K562 (cell line): Measurements from ENCODE around the gene HTT-AS. TPM values are rescaled to one million over a fixed set of nuclear protein-coding genes. Genes with fewer than 3 reads are reported as not detected.

Experiments used
- ATAC-seq: fragments of 200-7000 bp; cut with Tn5 transposase; 3 replicates; pipeline ENCODE4 v1.9.1; 2020; ENCODE audit warnings: moderate library complexity
- BruUV-seq: library from RNA; stranded (reverse); fragments of 400-500 nt; replicated peaks from 2 replicates; lab custom pipeline; 2021; lab: Mats Ljungman, UMichigan
- CTCF ChIA-PET: fragments of 300-600 bp; formaldehyde crosslinking; extraction: SDS; loops from one replicate; lab custom pipeline; 2021; ENCODE audit warnings: low intra/inter-chr PET ratio; lab: Yijun Ruan, JAX
- POLR2A ChIA-PET: fragments of 300-600, 350-650 bp; sonication (Branson Sonifier 250); formaldehyde crosslinking; extraction: SDS; loops from one replicate; lab custom pipeline; 2021; ENCODE audit warnings: antibody characterized with exemption, inconsistent platforms; lab: Yijun Ruan, JAX
- DNase-seq, 4 experiments: peaks; one replicate each; pipeline versions ENCODE4 v3.0.0 to v3.0.0-alpha.2; 2011 to 2018; ENCODE audit warnings: low spot score in 3 of 4, mixed read lengths in 3 of 4; ENCODE audit errors: extremely low read depth in 1 of 4
- FAIRE-seq: peaks from 2 replicates; lab custom pipeline; 2011; peaks lifted over from hg19 to GRCh38; lab: Jason Lieb, UNC
- H2AFZ ChIP-seq: 2 replicates; pipeline ENCODE4 v1.6.0; 2011; ENCODE audit warnings: low read depth, low read length, control low read depth, inconsistent platforms
- H3K27ac ChIP-seq: fragments of 200-600 bp; 3 replicates; pipeline ENCODE4 v1.8.0; 2011; ENCODE audit warnings: low read depth, mild to moderate bottlenecking, control low read depth, inconsistent platforms, low read length, moderate library complexity, mixed read lengths; ENCODE audit errors: extremely low read depth
- H3K27me3 ChIP-seq, 2 experiments: fragments of 300-600 bp in 1 of 2; 2 replicates in 1 of 2; 3 replicates in 1 of 2; pipeline versions ENCODE4 v1.6.0 to v1.8.0; 2011; ENCODE audit warnings: inconsistent platforms in 2 of 2, low read length in 2 of 2, mild to moderate bottlenecking in 1 of 2, mixed read lengths in 1 of 2, moderate library complexity in 1 of 2; ENCODE audit not compliant: control insufficient read depth in 2 of 2, insufficient read depth in 2 of 2
- H3K36me3 ChIP-seq: fragments of 300-600 bp; 3 replicates; pipeline ENCODE4 v1.8.0; 2011; ENCODE audit warnings: mild to moderate bottlenecking, low read length, inconsistent platforms; ENCODE audit not compliant: control insufficient read depth, insufficient read depth
- H3K4me1 ChIP-seq, 2 experiments: fragments of 200-600 bp in 1 of 2; replicated peaks in 1 of 2; 2 replicates in 1 of 2; 3 replicates in 1 of 2; pipeline versions ENCODE4 v1.5.1 to v1.8.0; 2011; ENCODE audit warnings: inconsistent platforms in 2 of 2, low read length in 2 of 2, mild to moderate bottlenecking in 1 of 2, mixed read lengths in 1 of 2, moderate library complexity in 1 of 2; ENCODE audit not compliant: control insufficient read depth in 2 of 2, insufficient read depth in 2 of 2
- H3K4me2 ChIP-seq: 2 replicates; pipeline ENCODE4 v1.6.1; 2011; ENCODE audit warnings: low read length, control low read depth, inconsistent platforms, mixed read lengths; ENCODE audit not compliant: insufficient read depth
- H3K4me3 ChIP-seq: fragments of 200-600 bp; sonication (generic), shearing (Covaris generic); 2 replicates; pipeline ENCODE4 v1.5.1; 2016; ENCODE audit warnings: control low read depth, inconsistent platforms
- H3K79me2 ChIP-seq: fragments of 200-600 bp; 3 replicates; pipeline ENCODE4 v1.8.0; 2011; ENCODE audit warnings: low read length, inconsistent platforms; ENCODE audit not compliant: control insufficient read depth, insufficient read depth
- H3K9ac ChIP-seq, 2 experiments: 2 replicates each; pipeline versions ENCODE4 v1.6.0 to v1.6.1; 2011; ENCODE audit warnings: low read depth in 2 of 2, low read length in 2 of 2, control low read depth in 1 of 2, inconsistent platforms in 1 of 2, mild to moderate bottlenecking in 1 of 2, mixed read lengths in 1 of 2; ENCODE audit not compliant: insufficient read depth in 1 of 2
- H3K9me1 ChIP-seq: one replicate; pipeline ENCODE4 v1.6.0; 2011; ENCODE audit warnings: inconsistent platforms, mild to moderate bottlenecking, low read length, moderate library complexity; ENCODE audit not compliant: control insufficient read depth, insufficient read depth
- H3K9me3 ChIP-seq: replicated peaks from 2 replicates; pipeline ENCODE4 v1.5.1; 2011; ENCODE audit warnings: low read depth, low read length, inconsistent platforms; ENCODE audit not compliant: control insufficient read depth, insufficient read depth
- H4K20me1 ChIP-seq: replicated peaks from 2 replicates; pipeline ENCODE4 v1.6.1; 2011; ENCODE audit warnings: low read length, inconsistent platforms, mixed read lengths; ENCODE audit not compliant: control insufficient read depth, insufficient read depth
- MAFF ChIP-seq: IDR thresholded peaks from 2 replicates; pipeline ENCODE4 v1.6.1; 2012; ENCODE audit warnings: low read length, improper control_type of control experiment
- MCM5 ChIP-seq: fragments of 450-650 bp; IDR thresholded peaks from 2 replicates; pipeline ENCODE4 v1.6.1; 2016; ENCODE audit warnings: low read depth
- PHF20 ChIP-seq: fragments of 450-650 bp; IDR thresholded peaks from 2 replicates; pipeline ENCODE4 v1.6.1; 2018; ENCODE audit not compliant: partially characterized antibody
- RBM25 ChIP-seq: fragments of 200-400 bp; formaldehyde crosslinking; IDR thresholded peaks from 2 replicates; pipeline ENCODE4 v1.6.1; 2018; ENCODE audit warnings: low read length, low read depth, moderate library complexity; ENCODE audit not compliant: severe bottlenecking
- SRSF9 ChIP-seq: fragments of 200-400 bp; formaldehyde crosslinking; IDR thresholded peaks from 2 replicates; pipeline ENCODE4 v1.6.1; 2017; ENCODE audit warnings: low read depth, low read length, borderline replicate concordance
- ZBED1 ChIP-seq: IDR thresholded peaks from 2 replicates; pipeline ENCODE4 v1.6.1; 2014
- ZBTB1 ChIP-seq: sonication (generic); formaldehyde crosslinking; IDR thresholded peaks from 2 replicates; pipeline ENCODE4 v1.8.1; 2023; ENCODE audit warnings: missing genetic modification reagents, low read depth, mild to moderate bottlenecking, borderline replicate concordance
- ZNF830 ChIP-seq: fragments of 250-450 bp; sonication (Bioruptor Pico); IDR thresholded peaks from 2 replicates; pipeline ENCODE4 v1.5.0; 2021; ENCODE audit warnings: mild to moderate bottlenecking
- ZZZ3 ChIP-seq: fragments of 450-650 bp; IDR thresholded peaks from 2 replicates; pipeline ENCODE4 v1.6.1; 2016; ENCODE audit warnings: antibody characterized with exemption, mild to moderate bottlenecking, moderate library complexity
- WGBS: fragments of 100-300 bp; shearing (Covaris generic); methylation state at CpG from one replicate; pipeline ENCODE4 v1.1.6; 2016; ENCODE audit warnings: low coverage, mixed read lengths; ENCODE audit not compliant: insufficient coverage; ENCODE audit errors: missing lambda C conversion rate; 5-methylcytosine and 5-hydroxymethylcytosine counted together
- in situ Hi-C: fragments of 300-500 bp; cut with MboI; formaldehyde crosslinking; loops from 4 replicates; pipeline ENCODE4 v1.15.0; 2018; ENCODE audit warnings: inconsistent platforms, mixed read lengths
- intact Hi-C: fragments of 100-400 bp; cut with micrococcal nuclease; formaldehyde crosslinking; loops from 2 replicates; pipeline ENCODE4 v1.14.2; 2022
- polyA plus RNA-seq, 8 experiments: library from polyadenylated mRNA; depleted of rRNA in 4 of 8; stranded (reverse) in 5 of 8; unstranded in 3 of 8; fragments of >200 nt; fragmentation: Nextera tagmentation in 2 of 8; fragmentation: Illumina TruSeq in 1 of 8; extraction: Ambion mirVana in 2 of 8; extraction: Trizol in 1 of 8; gene quantifications; 2 replicates each; pipeline versions ENCODE4 v1.2.1 to v1.2.3, GENCODE V29; 2011 to 2014; ENCODE audit warnings: inconsistent platforms in 1 of 8, missing spikeins in 1 of 8
- total RNA-seq, 7 experiments: library from RNA; depleted of rRNA in 6 of 7; stranded (reverse); fragments of >200 nt in 6 of 7; fragmentation: Illumina TruSeq in 2 of 7; extraction: Trizol in 2 of 7; gene quantifications; 2 replicates each; pipeline versions ENCODE4 v1.2.1 to v1.2.3, GENCODE V29; 2011 to 2021; ENCODE audit warnings: low replicate concordance in 1 of 7
- TF ChIP-seq, protein P1 (sequence below): sonication (generic); formaldehyde crosslinking; IDR thresholded peaks from 2 replicates; pipeline ENCODE4 v1.8.0; 2022; ENCODE audit warnings: missing genetic modification reagents, mild to moderate bottlenecking, moderate library complexity, borderline replicate concordance
- TF ChIP-seq, protein P2 (sequence below): sonication (generic); formaldehyde crosslinking; IDR thresholded peaks from 2 replicates; pipeline ENCODE4 v1.9.0; 2022; ENCODE audit warnings: mild to moderate bottlenecking, missing genetic modification reagents
- TF ChIP-seq, protein P3 (sequence below): fragments of 250-450 bp; sonication (Bioruptor Pico); IDR thresholded peaks from 2 replicates; pipeline ENCODE4 v1.8.0; 2022; ENCODE audit warnings: inconsistent platforms, mild to moderate bottlenecking, moderate library complexity, borderline replicate concordance
- TF ChIP-seq, protein P4 (sequence below): fragments of 450-650 bp; formaldehyde crosslinking; IDR thresholded peaks from 2 replicates; pipeline ENCODE4 v1.4.0; 2020; ENCODE audit warnings: mild to moderate bottlenecking, moderate library complexity

Gene HTT-AS
- total and polyA plus RNA-seq, 9 of the 15 experiments (the other 6 are each of a cell fraction or from before 2014, with no cell fraction given): not detected

DNA sequence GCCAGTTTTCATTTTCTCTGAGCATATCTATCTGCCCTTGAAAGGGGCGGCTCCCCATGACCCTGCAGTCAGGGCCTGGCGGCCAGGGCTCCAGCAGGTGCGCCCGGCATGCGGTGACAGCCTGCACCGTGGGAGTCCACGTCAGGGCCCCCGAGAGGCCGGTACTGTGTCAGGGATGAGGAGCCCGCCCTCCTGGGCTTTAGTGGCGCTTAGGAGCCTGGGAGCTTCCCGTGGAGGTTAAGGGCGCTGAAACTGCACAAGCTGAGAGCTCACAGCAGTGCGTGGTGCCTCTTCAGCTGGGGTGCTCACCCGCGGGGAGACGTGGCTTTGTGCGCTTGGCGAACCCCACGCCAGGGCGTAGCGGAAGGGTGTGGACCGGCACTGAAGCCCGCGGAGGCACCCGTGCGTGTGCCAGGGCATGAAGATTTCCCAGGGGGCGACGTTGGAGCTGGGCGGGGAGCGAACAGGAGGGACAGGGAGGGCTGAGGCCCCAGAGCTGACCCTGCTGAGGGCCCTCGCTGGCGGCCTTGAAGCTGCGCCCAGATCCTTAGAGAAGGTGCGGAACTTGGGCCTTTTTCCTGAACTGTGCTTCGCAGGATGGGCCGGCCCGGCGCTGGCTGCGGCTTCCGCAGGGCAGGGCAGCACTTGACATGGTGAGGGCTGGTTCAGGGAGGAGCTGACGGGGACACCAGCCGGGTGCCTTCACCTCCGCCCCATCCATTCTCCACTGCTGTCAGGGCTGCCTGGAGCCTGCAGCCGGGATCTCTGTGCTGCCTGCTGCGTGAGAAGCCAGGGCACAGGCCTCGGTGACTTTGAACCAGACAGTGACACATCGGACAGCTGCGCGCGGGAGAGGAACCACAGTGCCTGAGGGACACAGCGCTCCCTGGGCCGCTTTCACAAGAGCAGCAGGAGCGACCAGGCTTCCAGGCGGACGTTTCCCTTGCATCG, 32.9 kb downstream of the HTT-AS start (continued):
- TF ChIP-seq ZNF830 (CRISPR knock-in tag) (no peak), ZBTB1 (0 out of 2 replicates have a peak, but pooled peaks have one; percentile 20)
- TF ChIP-seq, protein P1, sequence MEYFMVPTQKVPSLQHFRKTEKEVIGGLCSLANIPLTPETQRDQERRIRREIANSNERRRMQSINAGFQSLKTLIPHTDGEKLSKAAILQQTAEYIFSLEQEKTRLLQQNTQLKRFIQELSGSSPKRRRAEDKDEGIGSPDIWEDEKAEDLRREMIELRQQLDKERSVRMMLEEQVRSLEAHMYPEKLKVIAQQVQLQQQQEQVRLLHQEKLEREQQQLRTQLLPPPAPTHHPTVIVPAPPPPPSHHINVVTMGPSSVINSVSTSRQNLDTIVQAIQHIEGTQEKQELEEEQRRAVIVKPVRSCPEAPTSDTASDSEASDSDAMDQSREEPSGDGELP (CRISPR knock-in tag): 0 out of 2 replicates have a peak, but pooled peaks have one; percentile 8
- TF ChIP-seq, protein P2, sequence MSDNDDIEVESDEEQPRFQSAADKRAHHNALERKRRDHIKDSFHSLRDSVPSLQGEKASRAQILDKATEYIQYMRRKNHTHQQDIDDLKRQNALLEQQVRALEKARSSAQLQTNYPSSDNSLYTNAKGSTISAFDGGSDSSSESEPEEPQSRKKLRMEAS: 0 out of 2 replicates have a peak, but pooled peaks have one; percentile 31

DNA sequence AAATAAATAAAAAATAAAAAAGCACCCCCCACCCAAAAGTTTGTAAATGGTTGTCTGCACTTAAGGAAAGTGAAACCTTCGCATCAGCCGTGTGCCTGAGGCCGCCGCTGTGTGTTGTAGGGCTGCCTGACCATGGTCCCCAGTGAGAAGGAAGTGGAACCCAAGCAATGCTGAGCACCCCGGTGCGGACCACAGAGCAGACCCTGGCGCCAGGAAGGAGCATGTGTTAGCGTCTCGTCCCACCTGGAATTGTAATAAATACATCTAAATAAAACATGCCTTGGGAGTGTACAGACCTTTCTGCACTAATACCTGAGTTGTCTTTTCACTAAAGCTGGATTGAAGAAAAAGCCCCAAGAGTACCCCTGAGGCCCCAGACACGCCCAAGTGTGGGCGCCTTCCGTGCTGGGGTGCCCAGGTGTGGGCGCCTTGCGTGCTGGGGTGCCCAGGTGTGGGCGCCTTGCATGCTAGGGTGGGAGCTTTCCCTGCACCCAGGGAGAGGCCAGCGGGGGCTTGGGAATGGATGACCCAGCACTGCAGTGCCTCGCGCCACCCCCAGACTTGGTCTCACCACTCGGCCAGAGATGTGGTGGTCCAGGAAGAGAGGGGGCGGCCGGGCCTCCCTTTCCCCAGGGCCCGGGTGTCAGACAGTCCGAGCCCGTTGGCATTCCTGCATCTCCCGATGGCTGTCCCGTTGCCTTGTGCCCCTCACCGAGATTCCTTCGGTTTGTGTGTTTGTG, 33.7 kb downstream of the HTT-AS start:
- ATAC-seq (no peak), DNase-seq (no peak), FAIRE-seq (no peak)
- Histone ChIP-seq H4K20me1 (no peaks in the 10 kb centered on the region), H3K4me2 (no peak overlapping the region), H3K27ac (no peak overlapping the region), H3K9ac (0 out of 4 replicates have a peak overlapping the region, but pooled peaks of 1 of the 2 experiments have one; percentile 45), H3K9me3 (peaks cover 2% of the 10 kb centered on the region; the same call in 1 of the 2 replicates), H3K4me1 (peaks cover 0 to 32% of the 10 kb centered on the region in 2 experiments; a peak in 4 of 5 replicates), H3K4me3 (no peak overlapping the region), H3K9me1 (no peaks in the 10 kb centered on the region), H3K79me2 (no peaks in the 10 kb centered on the region), H3K27me3 (peaks cover 42 to 67% of the 10 kb centered on the region in 2 experiments), H3K36me3 (no peaks in the 10 kb centered on the region), H2AFZ (no peak overlapping the region)
- 21% methylated on average over 24 of the region's 28 CpGs for WGBS
- POLR2A ChIA-PET: interaction anchor here (0.6 kb wide), 1 partner anchor 49 kb away, joined by 3 read pairs; no protein-coding TSS in a partner anchor
- in situ Hi-C loops (no loop called here), intact Hi-C loops (loop anchor here (10.0 kb wide), 1 partner anchor 94 kb away; no protein-coding TSS in a partner anchor)
- BruUV-seq: no TSS peak
- CTCF ChIA-PET: no interaction called here
- no peak for TF ChIP-seq MAFF
- no peak for TF ChIP-seq RBM25
- TF ChIP-seq ZZZ3: no peak
- TF ChIP-seq, protein P3, sequence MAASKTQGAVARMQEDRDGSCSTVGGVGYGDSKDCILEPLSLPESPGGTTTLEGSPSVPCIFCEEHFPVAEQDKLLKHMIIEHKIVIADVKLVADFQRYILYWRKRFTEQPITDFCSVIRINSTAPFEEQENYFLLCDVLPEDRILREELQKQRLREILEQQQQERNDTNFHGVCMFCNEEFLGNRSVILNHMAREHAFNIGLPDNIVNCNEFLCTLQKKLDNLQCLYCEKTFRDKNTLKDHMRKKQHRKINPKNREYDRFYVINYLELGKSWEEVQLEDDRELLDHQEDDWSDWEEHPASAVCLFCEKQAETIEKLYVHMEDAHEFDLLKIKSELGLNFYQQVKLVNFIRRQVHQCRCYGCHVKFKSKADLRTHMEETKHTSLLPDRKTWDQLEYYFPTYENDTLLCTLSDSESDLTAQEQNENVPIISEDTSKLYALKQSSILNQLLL (CRISPR knock-in tag): no peak
- TF ChIP-seq, protein P4, sequence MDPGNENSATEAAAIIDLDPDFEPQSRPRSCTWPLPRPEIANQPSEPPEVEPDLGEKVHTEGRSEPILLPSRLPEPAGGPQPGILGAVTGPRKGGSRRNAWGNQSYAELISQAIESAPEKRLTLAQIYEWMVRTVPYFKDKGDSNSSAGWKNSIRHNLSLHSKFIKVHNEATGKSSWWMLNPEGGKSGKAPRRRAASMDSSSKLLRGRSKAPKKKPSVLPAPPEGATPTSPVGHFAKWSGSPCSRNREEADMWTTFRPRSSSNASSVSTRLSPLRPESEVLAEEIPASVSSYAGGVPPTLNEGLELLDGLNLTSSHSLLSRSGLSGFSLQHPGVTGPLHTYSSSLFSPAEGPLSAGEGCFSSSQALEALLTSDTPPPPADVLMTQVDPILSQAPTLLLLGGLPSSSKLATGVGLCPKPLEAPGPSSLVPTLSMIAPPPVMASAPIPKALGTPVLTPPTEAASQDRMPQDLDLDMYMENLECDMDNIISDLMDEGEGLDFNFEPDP (CRISPR knock-in tag): no peak
- TF ChIP-seq ZBED1: no peak
- no peak for TF ChIP-seq SRSF9
- no peak for TF ChIP-seq PHF20
- TF ChIP-seq MCM5: no peak
